Measurements from ENCODE around the gene CDH4. TPM values are rescaled to one million over a fixed set of nuclear protein-coding genes. Genes with fewer than 3 reads are reported as not detected.

CDH4 gene
- total and polyA plus RNA-seq, 2 donors (not counting 1 experiment from before 2014, with no cell fraction given): not detected

DNA sequence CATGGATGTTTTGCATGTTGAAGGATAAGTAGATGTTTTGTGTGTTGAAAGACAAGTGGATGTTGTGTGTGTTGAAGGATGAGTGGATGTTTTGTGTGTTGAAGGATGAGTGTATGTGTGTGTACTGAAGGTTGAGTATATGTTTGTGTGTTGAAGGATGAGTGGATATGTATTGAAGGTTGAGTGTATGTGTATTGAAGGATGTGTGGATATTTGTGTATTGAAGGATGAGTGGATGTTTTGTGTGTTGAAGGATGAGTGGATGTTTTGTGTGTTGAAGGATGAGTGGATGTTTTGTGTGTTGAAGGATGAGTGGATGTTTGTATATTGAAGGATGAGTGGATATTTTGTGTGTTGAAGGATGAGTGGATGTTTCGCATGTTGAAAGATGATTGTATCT is 325.0 kb downstream of the CDH4 start:
- CTCF ChIA-PET: no interaction called here
- POLR2A ChIA-PET: no interaction called here

GRCh38 chr20:61579908-61580307 is 327.8 kb downstream of the CDH4 start:
- Histone ChIP-seq H3K9me3 (ENCODE audit: control extremely low read depth in 1 of 3, control insufficient read depth in 2 of 3, insufficient read depth in 1 of 3, low read length in 2 of 3) (peaks cover 0 to 35% (median 0%) of the 10 kb centered on the region in 3 donors), H3K27ac (ENCODE audit: low read length in 2 of 2) (no peak overlapping the region), H3K36me3 (replicated peaks in 1 of 2; ENCODE audit: control extremely low read depth in 1 of 2, control insufficient read depth in 1 of 2, extremely low read depth in 1 of 2, insufficient read depth in 2 of 2, low read length in 1 of 2) (no peaks in the 10 kb centered on the region), H2AFZ (ENCODE audit: insufficient read depth, low read depth, low read length, poor library complexity, severe bottlenecking) (no peak overlapping the region), H3K4me3 (ENCODE audit: control extremely low read depth in 1 of 5, extremely low read depth in 1 of 5, insufficient read depth in 1 of 5, low read depth in 2 of 5, low read length in 4 of 5) (no peak overlapping the region), H3K79me2 (ENCODE audit: control insufficient read depth, insufficient read depth, low read length) (no peaks in the 10 kb centered on the region), H3K4me2 (replicated peaks; ENCODE audit: low read depth, low read length, poor library complexity, severe bottlenecking) (no peak overlapping the region), H3K27me3 (replicated peaks in 1 of 4; ENCODE audit: control extremely low read depth in 1 of 4, control insufficient read depth in 3 of 4, insufficient read depth in 4 of 4, low read length in 3 of 4) (no peaks in the 10 kb centered on the region), H4K20me1 (ENCODE audit: control insufficient read depth, insufficient read depth, low read length, poor library complexity, severe bottlenecking) (no peaks in the 10 kb centered on the region), H3K4me1 (ENCODE audit: control insufficient read depth in 2 of 2, insufficient read depth in 2 of 2, low read length in 2 of 2) (no peaks in the 10 kb centered on the region), H3K9ac (ENCODE audit: low read length) (no peak overlapping the region)
- H3K9me3 Mint-ChIP-seq (ENCODE audit: insufficient read depth): peaks cover 8% of the 10 kb centered on the region
- no peak overlapping the region for H3K27ac Mint-ChIP-seq
- no peaks in the 10 kb centered on the region for H3K4me1 Mint-ChIP-seq
- CTCF ChIA-PET: no interaction called here
- H3K27me3 Mint-ChIP-seq: no peaks in the 10 kb centered on the region
- no peak overlapping the region for H3K4me3 Mint-ChIP-seq
- POLR2A ChIA-PET: no interaction called here
- ATAC-seq (ENCODE audit: low read depth) (no peak), DNase-seq (no peak)
- TF ChIP-seq EZH2 (IDR thresholded peaks at IDR 0.05; ENCODE audit: borderline replicate concordance, insufficient read depth, low read depth, low read length, poor library complexity, severe bottlenecking) (no peak), CTCF (IDR thresholded peaks at IDR 0.05) (no peak)
- WGBS (ENCODE audit: insufficient coverage): 81% methylated on average over 6 of the region's 7 CpGs
- intact Hi-C loops (cut with micrococcal nuclease): no loop called here

More for the DNA sequence above, 325.0 kb downstream of the CDH4 start:
- DNase-seq (no peak), ATAC-seq (ENCODE audit: low read depth) (no peak)
- Mint-ChIP-seq H3K4me3 (no peak overlapping the region), H3K27me3 (no peaks in the 10 kb centered on the region), H3K9me3 (ENCODE audit: insufficient read depth) (peaks cover under 1% of the 10 kb centered on the region), H3K4me1 (no peaks in the 10 kb centered on the region), H3K27ac (no peak overlapping the region)
- WGBS (ENCODE audit: insufficient coverage): 100% methylated on average over 1 of the region's 1 CpG
- intact Hi-C loops (cut with micrococcal nuclease): no loop called here
- no peaks in the 10 kb centered on the region for H3K4me1 ChIP-seq (ENCODE audit: control insufficient read depth in 2 of 2, insufficient read depth in 2 of 2, low read length in 2 of 2)
- TF ChIP-seq EZH2 (IDR thresholded peaks at IDR 0.05; ENCODE audit: borderline replicate concordance, insufficient read depth, low read depth, low read length, poor library complexity, severe bottlenecking): no peak
- TF ChIP-seq CTCF (IDR thresholded peaks at IDR 0.05): no peak
- H3K4me3 ChIP-seq (ENCODE audit: control extremely low read depth in 1 of 5, extremely low read depth in 1 of 5, insufficient read depth in 1 of 5, low read depth in 2 of 5, low read length in 4 of 5): no peak overlapping the region
- no peak overlapping the region for H3K9ac ChIP-seq (ENCODE audit: low read length)
- H4K20me1 ChIP-seq (ENCODE audit: control insufficient read depth, insufficient read depth, low read length, poor library complexity, severe bottlenecking): no peaks in the 10 kb centered on the region
- no peak overlapping the region for H3K4me2 ChIP-seq (replicated peaks; ENCODE audit: low read depth, low read length, poor library complexity, severe bottlenecking)
- no peaks in the 10 kb centered on the region for H3K27me3 ChIP-seq (replicated peaks in 1 of 4; ENCODE audit: control extremely low read depth in 1 of 4, control insufficient read depth in 3 of 4, insufficient read depth in 4 of 4, low read length in 3 of 4)
- H3K9me3 ChIP-seq (ENCODE audit: control extremely low read depth in 1 of 3, control insufficient read depth in 2 of 3, insufficient read depth in 1 of 3, low read length in 2 of 3): peaks cover 0 to 35% (median 0%) of the 10 kb centered on the region in 3 donors
- H3K79me2 ChIP-seq (ENCODE audit: control insufficient read depth, insufficient read depth, low read length): no peaks in the 10 kb centered on the region
- no peak overlapping the region for H2AFZ ChIP-seq (ENCODE audit: insufficient read depth, low read depth, low read length, poor library complexity, severe bottlenecking)
- no peak overlapping the region for H3K27ac ChIP-seq (ENCODE audit: low read length in 2 of 2)
- H3K36me3 ChIP-seq (replicated peaks in 1 of 2; ENCODE audit: control extremely low read depth in 1 of 2, control insufficient read depth in 1 of 2, extremely low read depth in 1 of 2, insufficient read depth in 2 of 2, low read length in 1 of 2): no peaks in the 10 kb centered on the region

Data from B cell (primary cell).